Stimulated activated CD4-positive, alpha-beta T cell treated with anti-CD3 and anti-CD28 coated beads, Interleukin-4, amount 100 ng/mL, for 4 hours (primary cell): ENCODE measurements around the gene MMP13.
"Not testable (repeated sequence)": the region's sequence is repeated elsewhere in the genome, so short reads cannot be mapped to it uniquely, and the experiment has no call there.

Experiments
- DNase-seq, 2 experiments: peaks; one replicate each; pipeline ENCODE4 v3.0.0-alpha.2; 2020

The MMP13 gene

GRCh38 chr11:102955624-102956023 is at the start of gene MMP13:
TSS of gene MMP13 (minus strand) at chr11:102955732. CDS start at chr11:102955705, 27 bp downstream.
- DNase-seq, result no peak

- DNase-seq, result not testable (repeated sequence)
Observed at GRCh38 chr11:103004234-103004633, 48.7 kb upstream of the MMP13 start.

- no peak for DNase-seq
Observed at GRCh38 chr11:102994105-102994504, 38.6 kb upstream of the MMP13 start.

GRCh38 chr11:102991776-102992175 is 36.2 kb upstream of the MMP13 start:
- no peak for DNase-seq

GRCh38 chr11:102990145-102990544 is 34.6 kb upstream of the MMP13 start:
- DNase-seq, result no peak

- DNase-seq, result no peak
Observed at GRCh38 chr11:102989379-102990047, 34.0 kb upstream of the MMP13 start.

- no peak for DNase-seq
Observed at GRCh38 chr11:102986815-102987214, 31.3 kb upstream of the MMP13 start.

GRCh38 chr11:102985850-102986249 is 30.3 kb upstream of the MMP13 start:
- DNase-seq, result no peak

GRCh38 chr11:102983486-102983885 is 28.0 kb upstream of the MMP13 start:
- DNase-seq, result no peak

GRCh38 chr11:102981324-102981910 is 25.9 kb upstream of the MMP13 start:
- no peak for DNase-seq

GRCh38 chr11:102974552-102975280 is 19.2 kb upstream of the MMP13 start:
- DNase-seq, result no peak

GRCh38 chr11:102973698-102974097 is 18.2 kb upstream of the MMP13 start:
- not testable (repeated sequence) for DNase-seq

GRCh38 chr11:102972853-102973252 is 17.3 kb upstream of the MMP13 start:
- no peak for DNase-seq

GRCh38 chr11:102971766-102972165 is 16.2 kb upstream of the MMP13 start:
- DNase-seq, result no peak

GRCh38 chr11:102967497-102967896 is 12.0 kb upstream of the MMP13 start:
- DNase-seq, result no peak

GRCh38 chr11:102966011-102966410 is 10.5 kb upstream of the MMP13 start:
- DNase-seq, result no peak

GRCh38 chr11:102964867-102965266 is 9.3 kb upstream of the MMP13 start:
- DNase-seq, result no peak

- DNase-seq, result no peak
Observed at GRCh38 chr11:102957953-102958352, 2.4 kb upstream of the MMP13 start.

- DNase-seq, result no peak
Observed at GRCh38 chr11:102950622-102951081, 4.9 kb downstream of the MMP13 start.

GRCh38 chr11:102946237-102946636 is 9.3 kb downstream of the MMP13 start:
- DNase-seq, result no peak

GRCh38 chr11:102940714-102941588 is 14.6 kb downstream of the MMP13 start:
- DNase-seq, result no peak

- DNase-seq, result no peak
Observed at GRCh38 chr11:102936864-102937509, 18.5 kb downstream of the MMP13 start.
